GM18907 (cell line): ENCODE measurements around the gene BEX1.
"Not testable (repeated sequence)": the region's sequence is repeated elsewhere in the genome, so short reads cannot be mapped to it uniquely, and the experiment has no call there.

Experiments
- ATAC-seq: cut with Tn5 transposase; IDR thresholded peaks from one replicate; pipeline ENCODE4 v1.9.1; 2021; ENCODE audit warnings: mild to moderate bottlenecking, moderate library complexity; ENCODE audit not compliant: unreplicated experiment

Gene BEX1

GRCh38 chrX:103063918-103064434 lies at the start of gene BEX1:
Gene BEX1 (minus strand): TSS chrX:103064171. CDS start chrX:103063274, 897 bp downstream.
- ATAC-seq: no peak

- not testable (repeated sequence) for ATAC-seq
Observed at GRCh38 chrX:103109497-103109896, 45.5 kb upstream of the BEX1 start.

DNA sequence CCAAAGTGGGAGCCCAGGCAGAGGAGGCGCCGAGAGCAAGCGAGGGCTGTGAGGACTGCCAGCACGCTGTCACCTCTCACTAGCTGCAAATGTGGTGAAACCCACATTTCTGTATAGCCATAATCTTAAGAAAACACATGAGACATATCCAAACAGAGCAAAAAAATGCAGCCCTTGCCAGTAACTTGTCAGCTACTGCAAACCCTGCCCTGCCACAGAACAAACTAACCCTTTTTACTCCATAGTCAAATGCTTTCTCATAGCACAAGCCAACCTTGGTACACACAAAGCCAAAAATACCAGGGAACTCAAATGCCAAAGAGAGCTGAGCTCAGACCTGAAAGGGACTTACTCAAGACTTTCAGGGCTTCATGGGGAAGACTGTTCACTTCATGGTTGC lies 43.9 kb upstream of the BEX1 start:
- no peak for ATAC-seq

DNA sequence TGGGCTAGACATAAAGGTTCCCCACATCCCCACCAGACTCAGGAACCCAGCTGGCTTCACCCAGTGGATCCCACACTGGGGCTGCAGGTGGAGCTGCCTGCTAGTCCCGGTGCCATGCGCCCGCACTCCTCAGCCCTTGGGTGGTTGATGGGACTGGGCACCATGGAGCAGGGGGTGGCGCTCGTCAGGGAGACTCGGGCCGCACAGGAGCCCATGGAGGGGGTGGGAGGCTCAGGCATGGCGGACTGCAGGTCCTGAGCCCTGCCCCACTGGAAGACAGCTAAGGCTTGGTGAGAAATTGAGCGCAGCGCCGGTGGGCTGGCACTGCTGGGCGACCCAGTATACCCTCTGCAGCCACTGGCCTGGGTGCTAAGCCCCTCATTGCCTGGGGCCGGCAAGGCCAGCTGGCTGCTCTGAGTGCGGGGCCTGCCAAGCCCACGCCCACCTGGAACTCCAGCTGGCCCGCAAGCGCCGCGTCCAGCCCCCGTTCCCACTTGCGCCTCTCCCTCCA lies 43.3 kb upstream of the BEX1 start:
- not testable (repeated sequence) for ATAC-seq

- ATAC-seq: not testable (repeated sequence)
Observed at GRCh38 chrX:103104370-103104769, 40.4 kb upstream of the BEX1 start.

- ATAC-seq: not testable (repeated sequence)
Observed at GRCh38 chrX:103103866-103104265, 39.9 kb upstream of the BEX1 start.

DNA sequence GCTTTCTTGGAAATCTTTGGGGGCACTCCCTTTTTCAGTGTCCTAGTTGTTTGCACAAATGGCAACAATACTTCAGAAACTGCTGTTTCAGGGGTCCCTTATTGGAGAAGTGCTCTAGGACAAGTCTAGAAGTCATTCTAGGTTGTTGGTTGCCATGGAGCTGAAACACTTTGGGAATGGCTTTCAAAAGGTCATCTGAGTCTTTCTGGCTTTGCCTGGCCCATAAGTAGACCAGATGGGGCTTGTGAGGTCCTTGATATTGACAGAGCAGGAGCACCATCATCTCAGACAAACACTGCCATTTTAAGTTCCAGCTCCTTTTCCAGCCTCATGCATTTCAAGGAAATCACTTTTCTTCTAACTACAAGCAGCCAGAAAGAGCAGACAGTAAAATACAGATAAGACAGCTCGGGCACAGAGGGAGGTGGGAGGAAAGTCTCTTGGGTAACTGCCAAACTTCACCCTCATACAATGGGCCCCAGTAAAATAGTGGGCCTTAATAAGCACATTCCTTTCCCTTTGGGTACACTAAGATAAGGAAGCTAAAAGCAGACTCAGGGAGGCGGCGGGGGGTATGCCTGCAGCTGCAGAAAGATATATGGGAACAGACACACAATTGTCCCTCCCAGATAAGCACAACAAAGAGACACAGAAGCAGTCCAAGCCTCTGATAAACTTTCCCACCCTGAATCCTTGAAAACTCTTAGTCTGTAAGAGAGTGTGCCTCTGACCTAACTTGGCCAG lies 37.5 kb upstream of the BEX1 start:
- no peak for ATAC-seq

DNA sequence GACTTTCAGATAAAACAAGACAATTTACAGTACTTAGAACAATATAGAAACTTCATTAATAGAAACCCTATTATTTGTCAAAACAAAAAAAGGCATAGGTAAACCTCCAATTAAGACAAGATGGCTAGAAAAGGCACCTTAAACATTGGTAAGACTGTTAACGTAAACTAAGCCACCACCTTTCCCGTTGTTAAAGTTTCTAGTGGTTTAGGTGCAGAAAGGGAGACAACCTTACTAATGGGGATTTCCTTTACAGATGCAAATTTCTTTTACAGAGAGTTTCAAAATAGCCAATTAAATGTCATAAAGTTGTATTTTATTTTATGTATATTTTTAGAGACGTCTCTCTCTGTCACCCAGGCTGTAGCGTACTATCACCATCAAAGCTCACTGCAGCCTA lies 36.5 kb upstream of the BEX1 start:
- no peak for ATAC-seq

GRCh38 chrX:103099691-103100090 lies 35.7 kb upstream of the BEX1 start:
- no peak for ATAC-seq

DNA sequence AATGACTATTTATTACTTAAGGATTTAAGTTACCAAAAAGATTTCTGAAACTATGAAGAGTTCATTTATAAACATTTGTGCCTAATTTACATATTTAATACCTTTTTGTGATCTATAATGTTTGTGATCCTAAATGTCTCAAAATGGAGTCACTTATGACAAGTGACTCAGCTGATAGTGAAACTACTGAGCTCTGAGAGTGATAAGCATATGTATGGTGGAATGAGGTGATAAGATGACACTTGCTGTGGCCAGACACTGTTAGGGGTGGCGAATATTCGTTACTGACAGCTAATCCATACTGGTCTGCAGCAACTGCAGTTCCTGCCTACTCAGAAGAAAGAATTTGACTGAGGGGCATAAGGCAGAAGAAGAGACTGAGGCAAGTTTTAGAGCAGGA lies 34.5 kb upstream of the BEX1 start:
- no peak for ATAC-seq

DNA sequence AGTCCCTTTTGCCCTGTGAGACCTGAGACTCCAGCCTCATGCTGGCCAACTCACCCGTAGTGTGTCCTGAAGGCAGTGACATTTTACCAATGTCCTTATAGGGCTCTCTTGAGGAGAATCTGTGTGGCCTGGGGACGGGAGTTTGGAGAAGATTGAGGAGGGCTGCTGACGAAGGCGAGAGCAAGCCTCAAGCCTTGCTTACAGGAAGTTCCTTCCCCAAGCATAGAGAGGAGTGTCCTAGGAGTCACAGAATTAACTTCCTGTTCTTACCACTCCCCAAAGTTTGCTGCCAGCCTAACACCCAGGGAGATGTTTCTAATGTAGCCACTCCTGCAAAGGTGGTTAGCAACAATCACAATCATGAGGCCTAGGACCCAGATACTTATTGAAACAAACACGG lies 29.0 kb upstream of the BEX1 start, which contains the start of gene NXF3:
TSS of gene NXF3 (minus strand) at position 202 of the 400 bp plus-strand sequence. CDS start at position 82, 120 bp downstream.
- no peak for ATAC-seq

- no peak for ATAC-seq
Observed at GRCh38 chrX:103081051-103081450, 17.1 kb upstream of the BEX1 start.

DNA sequence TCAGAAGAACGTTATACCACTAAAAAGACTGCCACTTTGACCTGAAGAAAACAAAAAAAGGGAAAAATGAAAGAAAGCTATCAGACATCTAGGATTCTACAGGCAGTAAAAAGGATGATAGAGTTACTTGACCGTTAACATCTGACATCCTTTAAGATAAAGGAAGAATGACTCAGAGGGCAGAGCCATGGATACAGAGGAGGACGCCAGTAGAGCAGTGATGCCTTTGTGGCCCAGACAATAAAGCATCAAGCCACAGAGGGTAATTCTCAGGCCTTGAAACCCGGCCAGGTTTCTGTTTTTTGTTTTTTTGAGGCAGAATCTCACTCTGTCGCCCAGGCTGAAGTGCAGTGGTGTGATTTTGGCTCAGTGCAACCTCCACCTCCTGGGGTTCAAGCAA lies 9.5 kb upstream of the BEX1 start:
- ATAC-seq: no peak

- ATAC-seq: no peak
Observed at GRCh38 chrX:103066606-103067005, 2.6 kb upstream of the BEX1 start.

DNA sequence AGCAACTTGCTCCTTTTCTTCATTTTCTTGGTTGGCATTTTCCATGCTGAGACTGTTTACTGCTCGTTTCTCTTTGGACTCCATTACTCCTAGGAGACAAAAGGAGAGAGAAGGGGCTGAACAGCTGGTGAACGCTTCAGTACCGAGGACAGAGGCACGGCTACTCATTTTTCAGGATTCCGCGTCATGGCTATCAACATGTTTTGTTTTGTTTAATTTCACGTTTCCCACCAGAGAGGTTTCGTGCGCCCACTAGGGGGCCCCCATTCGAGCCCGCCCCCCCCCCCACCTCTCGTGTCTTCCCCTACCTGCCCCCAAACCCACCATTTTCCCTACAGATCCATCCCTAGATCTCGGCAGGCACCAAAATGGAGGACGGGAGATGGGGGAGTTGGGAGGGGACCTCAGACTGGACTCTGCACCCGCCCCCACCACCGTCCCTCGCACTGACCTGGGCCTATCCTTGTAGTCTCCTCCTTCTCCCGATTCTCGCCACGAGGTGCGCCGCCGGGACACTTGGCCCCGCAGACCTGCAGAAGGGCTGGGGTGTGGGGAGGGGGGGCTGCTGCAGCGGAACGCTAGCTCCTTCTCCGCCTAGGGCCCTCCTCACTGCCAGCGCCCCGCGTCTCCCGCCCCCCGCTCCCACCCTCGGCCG lies 653 bp downstream of the BEX1 start:
- ATAC-seq: no peak

DNA sequence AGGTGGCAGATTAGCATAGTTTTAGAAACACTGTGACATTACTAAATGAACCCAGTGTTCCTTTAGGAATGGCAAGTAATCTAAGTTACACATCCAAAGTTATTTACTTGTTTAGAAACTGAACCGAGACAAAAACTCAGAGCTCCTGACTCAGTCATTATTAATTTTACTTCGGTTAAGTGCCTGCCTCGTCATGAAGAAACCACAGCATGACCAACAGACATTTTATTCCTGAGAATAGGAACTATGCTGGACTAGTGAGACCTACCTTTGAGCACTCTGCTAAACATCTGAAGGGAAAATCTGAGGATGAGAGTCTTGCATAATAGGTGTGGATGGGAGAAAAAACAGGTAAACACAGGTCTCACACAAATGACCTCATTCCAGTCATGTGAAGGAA lies 2.5 kb downstream of the BEX1 start:
- no peak for ATAC-seq

- no peak for ATAC-seq
Observed at GRCh38 chrX:103056902-103057301, 7.1 kb downstream of the BEX1 start.

DNA sequence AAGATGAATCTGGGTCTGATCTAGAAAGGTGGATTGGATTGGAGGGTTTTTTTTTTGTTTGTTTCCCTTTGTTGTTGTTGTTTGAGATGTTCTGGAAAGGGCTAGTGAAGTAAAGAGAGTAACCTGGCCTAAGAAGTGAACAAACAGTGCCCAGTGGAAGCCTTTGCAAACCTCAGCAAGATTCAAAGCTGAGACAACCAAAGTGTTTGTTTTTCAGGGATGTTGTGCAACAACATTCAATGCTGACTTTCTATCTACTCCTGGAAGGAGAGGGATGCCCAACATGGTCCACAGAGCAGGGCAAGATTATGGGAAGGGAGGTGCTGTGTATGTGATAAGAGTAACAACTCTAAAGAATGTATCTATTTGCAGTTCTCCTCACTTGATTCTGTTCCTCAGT lies 11.3 kb downstream of the BEX1 start:
- ATAC-seq: no peak

- ATAC-seq: no peak
Observed at GRCh38 chrX:103051260-103051789, 12.6 kb downstream of the BEX1 start.

DNA sequence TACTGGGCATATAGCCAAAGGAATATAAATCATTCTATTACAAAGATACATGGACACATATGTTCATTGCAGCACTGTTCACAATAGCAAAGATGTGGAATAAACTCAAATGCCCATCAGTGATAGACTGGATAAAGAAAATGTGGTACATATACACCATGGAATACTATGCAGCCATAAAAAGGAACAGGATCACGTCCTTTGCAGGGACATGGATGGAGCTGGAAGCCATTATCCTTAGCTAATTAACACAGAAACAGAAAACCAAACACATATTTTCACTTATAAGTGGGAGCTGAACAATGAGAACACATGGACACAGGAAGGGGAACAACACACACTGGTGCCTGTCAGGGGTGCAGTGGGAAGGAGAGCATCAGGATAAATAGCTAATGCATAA lies 30.6 kb downstream of the BEX1 start:
- ATAC-seq: not testable (repeated sequence)

GRCh38 chrX:103017542-103017941 lies 46.4 kb downstream of the BEX1 start:
- no peak for ATAC-seq

DNA sequence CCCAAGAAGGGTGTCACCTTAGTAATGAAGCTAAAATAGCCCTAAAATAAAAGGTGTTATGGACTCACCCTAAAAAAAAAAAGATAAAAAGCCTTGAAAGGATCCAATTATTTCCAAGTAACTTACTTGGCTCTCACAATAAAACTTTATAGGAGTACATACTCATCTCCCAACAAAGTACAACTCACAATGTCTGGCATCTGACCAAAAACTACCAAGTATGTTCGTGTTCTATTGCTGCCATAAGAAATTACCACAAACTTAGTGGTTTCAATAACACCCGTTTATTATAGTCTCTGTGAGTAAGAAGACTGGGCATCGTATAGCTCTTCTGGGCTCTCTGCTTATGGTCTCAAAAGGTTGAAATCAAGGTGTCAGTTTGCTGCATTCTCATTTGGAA lies 51.0 kb downstream of the BEX1 start:
- ATAC-seq: no peak
